Small intestine (tissue), 7 donors: Measurements from ENCODE around the gene ADCY4. TPM values are rescaled to one million over a fixed set of nuclear protein-coding genes. Genes with fewer than 3 reads are reported as not detected.

ENCODE experiments used
- DNase-seq, 2 donors: peaks; one replicate each; pipeline versions ENCODE4 v3.0.0 to v3.0.0-alpha.2; 2013
- FAIRE-seq: peaks from 2 replicates; lab custom pipeline; 2012; peaks lifted over from hg19 to GRCh38; lab: Jason Lieb, UNC
- H3K27ac ChIP-seq, 3 donors: one replicate each; pipeline ENCODE4 v1.5.1; 2013; ENCODE audit warnings: low read length in 2 of 3, mild to moderate bottlenecking in 2 of 3, control low read depth in 1 of 3, inconsistent platforms in 1 of 3, low read depth in 1 of 3, moderate library complexity in 1 of 3
- H3K27me3 ChIP-seq, 3 donors: one replicate each; pipeline ENCODE4 v1.6.1; 2013; ENCODE audit warnings: low read length in 3 of 3, inconsistent platforms in 1 of 3; ENCODE audit not compliant: control insufficient read depth in 3 of 3, insufficient read depth in 3 of 3
- H3K36me3 ChIP-seq, 3 donors: one replicate each; pipeline ENCODE4 v1.6.1; 2013; ENCODE audit warnings: low read length in 3 of 3, inconsistent platforms in 1 of 3, low read depth in 1 of 3, mild to moderate bottlenecking in 1 of 3, moderate library complexity in 1 of 3; ENCODE audit not compliant: control insufficient read depth in 3 of 3, insufficient read depth in 2 of 3
- H3K4me1 ChIP-seq, 3 donors: one replicate each; pipeline ENCODE4 v1.6.1; 2013; ENCODE audit warnings: low read length in 2 of 3, inconsistent platforms in 1 of 3, low read depth in 1 of 3, mild to moderate bottlenecking in 1 of 3, moderate library complexity in 1 of 3; ENCODE audit not compliant: control insufficient read depth in 3 of 3, insufficient read depth in 2 of 3
- H3K4me3 ChIP-seq, 3 donors: one replicate each; pipeline ENCODE4 v1.5.1; 2013; ENCODE audit warnings: low read length in 3 of 3, control low read depth in 1 of 3, inconsistent platforms in 1 of 3, low read depth in 1 of 3, mild to moderate bottlenecking in 1 of 3, moderate library complexity in 1 of 3
- H3K9me3 ChIP-seq, 2 donors: one replicate each; pipeline ENCODE4 v1.6.1; 2013; ENCODE audit warnings: low read depth in 1 of 2, low read length in 1 of 2; ENCODE audit not compliant: control insufficient read depth in 2 of 2, insufficient read depth in 1 of 2
- WGBS, 3 donors: extraction: QIAGEN DNeasy Blood & Tissue Kit; methylation state at CpG; one replicate each; pipeline ENCODE4 v1.1.7; 2013; 5-methylcytosine and 5-hydroxymethylcytosine counted together
- polyA plus RNA-seq, 4 donors: library from polyadenylated mRNA; stranded (reverse) in 3 of 4; unstranded in 1 of 4; fragments of 200-250 nt in 3 of 4; fragments of 120-200 nt in 1 of 4; gene quantifications; one replicate each; pipeline versions ENCODE4 v1.2.1 to v1.2.3, GENCODE V29; 2013
- donor health status: healthy with polysubstance abuse.
- donor health status: control.
- donor health status: control.
- donor health status: Bipolar disorder and iron deficiency.
- donor health status: healthy.

ADCY4 gene
- polyA plus RNA-seq, 4 donors = 3.4 to 16.4 (median 6.1) TPM

GRCh38 chr14:24339284-24340151, 4.6 kb upstream of the ADCY4 start, which contains the start of gene RIPK3:
RIPK3 (minus strand) TSS chr14:24339991; CDS start chr14:24339826, 165 bp downstream.
- Histone ChIP-seq H3K27me3 (peaks cover 0 to 21% (median 0%) of the 10 kb centered on the region in 3 donors), H3K4me1 (peaks cover 4 to 21% (median 10%) of the 10 kb centered on the region in 3 donors), H3K27ac (peak within 1 kb of the TSS; percentile 44 to 82 (median 62)), H3K36me3 (peaks cover 0 to 32% (median 7%) of the 10 kb centered on the region in 3 donors), H3K4me3 (peak within 1 kb of the TSS; percentile 54 to 91 (median 62)), H3K9me3 (no peaks in the 10 kb centered on the region)
- FAIRE-seq (no peak), DNase-seq (peak; percentile 91 to 92)
- WGBS, 3 donors = 1 to 7% (median 4%) methylated on average over 51 of the region's 51 CpGs

DNA sequence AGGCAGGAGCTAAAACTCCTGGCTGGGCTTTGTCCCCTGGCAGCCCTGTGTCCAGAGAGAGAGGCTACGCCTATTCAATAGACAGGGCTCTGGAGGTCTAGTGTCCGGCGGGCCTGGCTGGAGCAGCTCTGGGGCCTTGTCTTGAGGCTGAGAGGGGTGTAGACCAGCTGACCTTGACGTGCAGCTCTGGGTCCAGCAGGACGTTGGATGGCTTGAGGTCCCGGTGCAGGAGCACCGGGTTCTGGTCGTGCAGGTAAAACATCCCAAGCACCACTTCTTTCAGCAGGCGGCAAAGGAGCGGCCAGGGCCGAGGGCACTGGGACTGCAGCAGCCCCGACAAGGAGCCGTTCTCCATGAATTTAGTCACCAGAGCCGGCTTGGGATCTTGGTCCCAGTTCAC, 4.0 kb upstream of the ADCY4 start:
- Histone ChIP-seq H3K27me3 (peaks cover 0 to 28% (median 0%) of the 10 kb centered on the region in 3 donors), H3K27ac (peak overlapping the region in 1 of 3 donors; percentile 82), H3K36me3 (peaks cover 0 to 32% (median 7%) of the 10 kb centered on the region in 3 donors), H3K4me3 (peak overlapping the region; percentile 54 to 91 (median 62)), H3K4me1 (peaks cover 4 to 26% (median 17%) of the 10 kb centered on the region in 3 donors), H3K9me3 (no peaks in the 10 kb centered on the region)
- DNase-seq (no peak), FAIRE-seq (no peak)
- WGBS, 3 donors = 51 to 73% (median 58%) methylated on average over 14 of the region's 14 CpGs

- no peak overlapping the region for H3K4me3 ChIP-seq
- H3K27ac ChIP-seq = no peak overlapping the region
- no peaks in the 10 kb centered on the region for H3K9me3 ChIP-seq
- DNase-seq (no peak), FAIRE-seq (no peak)
- 91 to 93% (median 91%) methylated on average over 8 of the region's 8 CpGs for WGBS, 3 donors
- peaks cover 0 to 32% (median 7%) of the 10 kb centered on the region in 3 donors for H3K36me3 ChIP-seq
- H3K27me3 ChIP-seq = peaks cover 0 to 37% (median 0%) of the 10 kb centered on the region in 3 donors
- peaks cover 4 to 31% (median 20%) of the 10 kb centered on the region in 3 donors for H3K4me1 ChIP-seq
Observed at GRCh38 chr14:24337824-24338175, 2.9 kb upstream of the ADCY4 start.

DNA sequence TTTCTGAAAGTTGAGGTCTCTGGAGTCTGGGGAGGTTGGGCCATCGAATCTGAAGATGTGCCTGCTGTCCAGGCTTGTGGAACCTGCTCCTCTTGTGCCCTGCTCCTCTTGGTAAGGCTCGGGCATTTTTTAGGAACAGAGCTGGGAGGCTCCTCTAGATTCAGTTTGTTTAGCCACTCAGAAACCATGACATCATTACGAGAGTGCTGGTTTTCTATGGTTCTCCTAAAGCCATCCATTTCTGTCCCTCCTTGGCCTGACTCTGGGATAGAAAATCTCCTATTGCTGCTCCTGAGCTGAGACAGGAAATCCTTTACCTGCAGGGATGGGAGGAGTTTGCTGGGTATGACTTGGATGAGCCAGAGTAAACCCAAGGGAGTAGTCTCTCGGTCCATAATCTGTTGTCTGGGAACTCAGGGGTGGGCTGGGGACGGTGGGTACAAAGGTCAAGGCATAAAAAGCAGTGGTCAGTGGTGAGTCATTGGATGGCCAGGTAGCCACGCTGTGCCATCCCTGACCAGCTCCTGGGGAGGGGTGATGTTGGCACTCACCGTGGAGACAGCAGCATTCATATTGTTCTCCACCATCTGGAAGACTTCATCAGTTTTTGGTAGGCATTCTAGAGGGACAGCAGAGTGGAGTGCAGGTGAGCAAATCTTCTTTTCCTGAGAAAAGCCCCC, 2.4 kb upstream of the ADCY4 start:
- H3K27ac ChIP-seq = no peak overlapping the region
- peaks cover 0 to 32% (median 7%) of the 10 kb centered on the region in 3 donors for H3K36me3 ChIP-seq
- peaks cover 0 to 43% (median 0%) of the 10 kb centered on the region in 3 donors for H3K27me3 ChIP-seq
- no peak overlapping the region for H3K4me3 ChIP-seq
- 80 to 89% (median 81%) methylated on average over 7 of the region's 7 CpGs for WGBS, 3 donors
- peaks cover 4 to 36% (median 24%) of the 10 kb centered on the region in 3 donors for H3K4me1 ChIP-seq
- no peaks in the 10 kb centered on the region for H3K9me3 ChIP-seq
- no peak for DNase-seq
- no peak for FAIRE-seq

DNA sequence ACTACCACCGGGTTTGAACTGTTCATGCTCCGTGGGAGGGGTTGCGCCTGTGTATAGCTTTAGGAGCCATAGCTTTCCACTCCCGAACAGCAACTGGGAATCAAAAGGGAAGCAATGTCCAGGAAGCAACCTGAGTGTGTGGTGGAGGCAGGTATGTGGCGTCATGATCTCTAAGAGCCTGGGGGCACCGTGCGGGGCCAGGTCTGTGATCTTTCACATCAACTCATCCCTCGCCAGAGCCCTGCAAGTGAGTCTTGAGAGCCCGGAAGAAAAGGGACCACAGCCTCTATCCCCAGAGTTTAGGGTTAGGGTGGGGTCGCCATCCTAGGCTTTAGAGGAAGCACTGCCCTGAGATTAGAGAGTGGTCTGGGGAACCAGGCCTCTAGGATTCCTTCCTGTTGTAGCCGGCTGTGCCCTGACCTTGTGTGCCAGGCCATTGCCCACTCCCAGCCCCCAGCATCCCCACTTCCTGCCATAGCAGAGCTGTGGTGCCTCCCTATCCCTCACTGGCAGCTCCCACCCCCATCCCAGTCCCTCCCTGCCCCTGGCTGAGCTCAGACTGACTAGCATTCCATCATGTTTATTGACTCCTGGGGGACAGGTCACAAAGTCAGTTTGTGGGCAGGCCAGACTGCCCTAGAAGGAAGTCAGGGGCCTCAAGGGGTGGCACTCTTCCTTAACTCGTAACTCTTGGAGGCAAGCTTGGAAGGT, 745 bp upstream of the ADCY4 start:
- FAIRE-seq = no peak
- H3K27ac ChIP-seq = peak overlapping the region in 1 of 3 donors; percentile 15

GRCh38 chr14:24332268-24332993, 2.4 kb downstream of the ADCY4 start:
- Histone ChIP-seq H3K27ac (peak overlapping the region in 1 of 3 donors; percentile 55), H3K36me3 (peaks cover 0 to 18% (median 7%) of the 10 kb centered on the region in 3 donors), H3K4me1 (peaks cover 0 to 33% (median 15%) of the 10 kb centered on the region in 3 donors), H3K4me3 (peak overlapping the region in 2 of 3 donors; percentile 34 to 35), H3K9me3 (no peaks in the 10 kb centered on the region), H3K27me3 (peaks cover 0 to 59% (median 0%) of the 10 kb centered on the region in 3 donors)
- FAIRE-seq (no peak), DNase-seq (peak; percentile 84 to 88)
- 6 to 13% (median 7%) methylated on average over 53 to 56 of the region's 56 CpGs for WGBS, 3 donors

More for the DNA sequence above, 745 bp upstream of the ADCY4 start:
- H3K9me3 ChIP-seq = no peaks in the 10 kb centered on the region
- H3K4me1 ChIP-seq = peaks cover 4 to 44% (median 24%) of the 10 kb centered on the region in 3 donors
- 78 to 81% (median 81%) methylated on average over 12 of the region's 12 CpGs for WGBS, 3 donors
- peaks cover 0 to 55% (median 0%) of the 10 kb centered on the region in 3 donors for H3K27me3 ChIP-seq
- H3K4me3 ChIP-seq = no peak overlapping the region
- DNase-seq = no peak
- peaks cover 0 to 32% (median 7%) of the 10 kb centered on the region in 3 donors for H3K36me3 ChIP-seq

- H3K9me3 ChIP-seq = no peaks in the 10 kb centered on the region
- no peak overlapping the region for H3K4me3 ChIP-seq
- H3K27ac ChIP-seq = peak overlapping the region in 1 of 3 donors; percentile 12
- DNase-seq (no peak), FAIRE-seq (no peak)
- H3K4me1 ChIP-seq = peaks cover 0 to 33% (median 15%) of the 10 kb centered on the region in 3 donors
- WGBS, 3 donors = 40 to 56% (median 53%) methylated on average over 26 of the region's 26 CpGs
- peaks cover 0 to 12% (median 3%) of the 10 kb centered on the region in 3 donors for H3K36me3 ChIP-seq
- peaks cover 0 to 59% (median 0%) of the 10 kb centered on the region in 3 donors for H3K27me3 ChIP-seq
Observed at GRCh38 chr14:24331731-24332267, 3.1 kb downstream of the ADCY4 start.
